Activated naive CD8-positive, alpha-beta T cell treated with anti-CD3 and anti-CD28 coated beads, Interleukin-2, amount 10 ng/mL, durations not matched to agents 7 days and 5 days (primary cell): ENCODE data around the gene MZT2B. TPM values are rescaled to one million over a fixed set of nuclear protein-coding genes. Genes with fewer than 3 reads are reported as not detected.
"Not testable (repeated sequence)": the region's sequence is repeated elsewhere in the genome, so short reads cannot be mapped to it uniquely, and the experiment has no call there.

Experiments used
- ATAC-seq: fragments of 150-1000 bp; cut with Tn5 transposase; one replicate; pipeline ENCODE4 v1.10.0; 2021; ENCODE audit warnings: low read depth, moderate library complexity
- POLR2A ChIA-PET: fragments of 350-600 bp; sonication (Branson Sonifier 250); formaldehyde crosslinking; loops from one replicate; lab custom pipeline; 2021; ENCODE audit warnings: antibody characterized with exemption; lab: Charles Lee
- DNase-seq: peaks from one replicate; pipeline ENCODE4 v3.0.0; 2021
- H3K27ac Mint-ChIP-seq: one replicate; pipeline ENCODE4 v1.8.0; 2022; ENCODE audit warnings: mild to moderate bottlenecking, mixed read lengths
- H3K27me3 Mint-ChIP-seq: one replicate; pipeline ENCODE4 v1.8.0; 2022; ENCODE audit warnings: mild to moderate bottlenecking, moderate library complexity, mixed read lengths
- H3K36me3 Mint-ChIP-seq: one replicate; pipeline ENCODE4 v1.8.0; 2021; ENCODE audit warnings: mild to moderate bottlenecking, mixed read lengths
- H3K4me1 Mint-ChIP-seq: one replicate; pipeline ENCODE4 v1.8.0; 2021; ENCODE audit warnings: mixed read lengths
- H3K4me3 Mint-ChIP-seq: one replicate; pipeline ENCODE4 v1.8.0; 2022; ENCODE audit warnings: mild to moderate bottlenecking, moderate library complexity, mixed read lengths
- H3K9me3 Mint-ChIP-seq: one replicate; pipeline ENCODE4 v1.8.0; 2021; ENCODE audit warnings: mixed read lengths
- total RNA-seq, 2 experiments: library from RNA; stranded (reverse); gene quantifications; one replicate each; pipeline ENCODE4 v1.2.3, GENCODE V29; 2021

MZT2B gene
- total RNA-seq, 2 experiments from 2014 or later = 400 to 434 TPM

DNA sequence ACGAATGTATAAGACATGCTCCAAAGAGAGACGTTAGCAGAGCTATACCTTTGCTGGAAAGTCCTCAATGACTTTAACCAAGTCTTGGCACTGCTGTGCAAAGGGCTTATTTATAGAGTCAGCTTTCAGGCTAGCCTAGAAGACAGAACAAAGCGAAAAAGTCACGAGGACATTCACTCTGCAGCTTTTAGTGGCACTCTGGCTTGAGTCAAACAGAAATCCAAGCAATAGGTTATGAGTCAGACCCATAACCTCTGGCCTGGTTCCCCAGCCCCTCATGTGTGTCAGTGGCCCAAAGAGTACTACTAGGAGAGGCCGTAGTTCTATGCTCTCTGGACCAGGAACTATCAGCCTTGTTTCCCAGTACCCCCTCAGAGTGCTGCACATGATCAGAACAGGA is 7.2 kb upstream of the MZT2B start:
- not testable (repeated sequence) for H3K4me1 Mint-ChIP-seq, H3K4me3 Mint-ChIP-seq

DNA sequence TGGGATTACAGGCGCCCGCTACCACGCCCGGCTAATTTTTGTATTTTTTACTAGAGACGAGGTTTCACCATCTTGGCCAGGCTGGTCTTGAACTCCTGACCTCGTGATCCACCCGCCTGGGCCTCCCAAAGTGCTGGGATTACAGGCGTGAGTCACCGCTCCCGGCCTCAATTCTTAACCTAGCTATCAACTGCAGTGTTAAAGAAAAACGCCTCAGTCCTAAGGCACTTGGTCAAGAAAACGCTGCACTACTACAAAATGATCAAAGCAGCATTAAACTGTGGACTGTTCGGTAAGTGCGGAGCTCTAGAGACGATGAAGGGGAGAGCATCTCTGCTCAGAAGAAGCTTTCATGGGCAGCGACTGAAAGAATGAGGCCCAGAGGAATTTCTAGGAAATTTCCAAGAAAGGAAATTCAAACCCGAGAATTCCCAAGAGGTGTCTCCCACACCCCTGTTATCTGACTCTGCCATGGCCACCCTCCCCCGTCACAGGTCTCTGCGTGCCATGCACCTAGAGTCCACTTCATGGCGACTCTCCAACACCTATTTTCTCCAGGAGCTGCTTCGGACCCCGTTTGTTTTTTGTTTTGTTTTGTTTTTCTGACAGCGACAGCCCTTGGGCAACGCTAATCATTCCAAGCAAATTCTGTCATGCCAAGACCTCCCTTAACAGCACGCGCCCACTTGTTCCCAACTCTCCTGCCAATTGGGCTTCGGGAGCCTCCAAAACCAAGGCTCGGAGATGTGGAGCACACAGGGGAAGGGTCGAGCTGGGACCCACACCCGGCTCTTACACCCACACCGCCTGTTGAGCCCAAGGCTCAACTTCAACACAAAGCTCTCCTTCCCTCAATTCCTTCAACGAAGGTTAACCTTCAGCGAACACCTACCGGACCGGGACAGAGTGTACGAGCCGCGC is 1.4 kb upstream of the MZT2B start:
- not testable (repeated sequence) for H3K4me1 Mint-ChIP-seq, H3K9me3 Mint-ChIP-seq, H3K27me3 Mint-ChIP-seq, ATAC-seq, DNase-seq, H3K36me3 Mint-ChIP-seq
- POLR2A ChIA-PET = interaction anchor here (0.8 to 4.4 kb wide), 3 partner anchors 11 to 162 kb away, joined by 3 to 38 read pairs (median 26); partner anchors contain the start of gene IMP4
- H3K4me3 Mint-ChIP-seq = peak overlapping the region; percentile 93
- H3K27ac Mint-ChIP-seq = peak overlapping the region; percentile 93

More for the DNA sequence above, 7.2 kb upstream of the MZT2B start:
- H3K27me3 Mint-ChIP-seq, ATAC-seq, DNase-seq, H3K27ac Mint-ChIP-seq, POLR2A ChIA-PET, H3K9me3 Mint-ChIP-seq: not testable (repeated sequence)
- peaks cover 14% of the 10 kb centered on the region for H3K36me3 Mint-ChIP-seq

DNA sequence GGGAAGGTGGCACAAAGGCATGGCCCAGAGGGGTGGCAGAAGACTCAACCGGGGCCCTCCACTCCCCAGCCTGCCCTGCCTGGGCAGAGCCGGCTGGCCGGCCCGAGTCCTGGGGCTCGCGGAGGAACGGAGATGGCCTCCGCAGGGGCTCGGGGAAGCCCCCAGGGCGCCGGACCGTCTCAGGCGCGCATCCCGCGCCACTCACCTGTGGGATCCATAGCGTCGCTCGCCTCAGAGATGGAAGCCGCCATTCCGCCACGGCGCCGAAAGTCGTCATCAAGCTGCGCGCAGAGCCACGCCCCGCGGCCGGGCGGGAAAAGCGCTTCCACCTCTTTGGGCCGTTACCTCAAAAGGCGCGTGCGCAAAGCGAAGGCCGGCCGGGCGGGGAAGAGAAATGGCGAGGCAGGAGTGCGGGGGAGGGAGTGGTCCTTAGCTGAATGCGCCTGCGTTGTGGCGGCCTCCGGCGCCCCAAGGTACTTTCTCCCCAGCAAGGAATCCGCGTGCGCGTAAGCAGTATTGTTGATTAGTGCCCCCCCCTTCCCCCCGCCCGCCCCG is 660 bp upstream of the MZT2B start, which contains the start of gene SMPD4:
Gene SMPD4 (minus strand): TSS at position 278 of the 555 bp plus-strand sequence. CDS start 5,010 bp downstream, outside the sequence.
- Mint-ChIP-seq H3K4me1 (peaks cover 13% of the 10 kb centered on the region), H3K27me3 (no peaks in the 10 kb centered on the region), H3K9me3 (no peaks in the 10 kb centered on the region), H3K27ac (peak within 1 kb of the TSS; percentile 93), H3K36me3 (peaks cover 1% of the 10 kb centered on the region), H3K4me3 (peak within 1 kb of the TSS; percentile 93)
- DNase-seq (peak; percentile 98), ATAC-seq (peak; percentile 73)
- POLR2A ChIA-PET = interaction anchor here (0.8 to 4.4 kb wide), 3 partner anchors 11 to 161 kb away, joined by 3 to 38 read pairs (median 26); partner anchors contain the start of gene IMP4

DNA sequence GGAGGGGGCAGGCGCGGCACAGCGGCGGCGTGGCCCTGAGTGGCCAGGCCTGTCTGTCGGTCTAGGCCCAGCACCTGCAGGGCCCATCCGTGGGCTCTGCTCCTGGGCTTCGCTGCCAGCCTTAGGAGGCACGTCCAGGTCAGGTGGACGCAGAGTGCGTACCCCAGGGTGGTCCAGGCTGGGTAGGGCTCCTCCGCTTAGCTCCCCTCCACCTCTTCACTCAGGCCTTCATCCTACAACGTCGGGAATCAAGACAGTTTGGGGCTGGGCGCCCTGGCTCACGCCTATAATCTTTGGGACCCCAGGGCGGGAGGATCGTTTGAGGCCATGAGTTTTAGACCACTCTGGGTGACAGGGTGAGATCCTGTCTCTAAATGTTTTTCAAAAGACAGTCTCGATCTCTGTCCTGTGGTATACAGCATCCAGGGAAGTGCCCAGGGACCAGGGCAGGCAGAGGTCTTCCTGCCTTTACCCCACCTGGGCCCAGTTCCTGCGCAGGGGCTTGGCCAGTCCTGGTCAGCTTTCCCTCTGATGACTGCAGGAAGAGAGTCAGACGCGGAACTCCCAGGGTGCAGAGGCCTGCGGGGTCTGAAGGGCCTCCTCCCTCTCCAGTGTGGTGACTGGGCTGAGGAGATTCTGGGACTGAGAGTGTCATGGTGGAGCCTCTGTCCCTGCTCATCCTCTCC is 907 bp downstream of the MZT2B start:
- not testable (repeated sequence) for H3K36me3 Mint-ChIP-seq, ATAC-seq, H3K9me3 Mint-ChIP-seq, DNase-seq, H3K27me3 Mint-ChIP-seq
- Mint-ChIP-seq H3K27ac (peak overlapping the region; percentile 79), H3K4me1 (peaks cover 13% of the 10 kb centered on the region), H3K4me3 (peak overlapping the region; percentile 81)
- POLR2A ChIA-PET = interaction anchor here (3.1 to 4.4 kb wide), 2 partner anchors 13 to 159 kb away, joined by 26 to 38 read pairs; partner anchors contain the start of gene IMP4

DNA sequence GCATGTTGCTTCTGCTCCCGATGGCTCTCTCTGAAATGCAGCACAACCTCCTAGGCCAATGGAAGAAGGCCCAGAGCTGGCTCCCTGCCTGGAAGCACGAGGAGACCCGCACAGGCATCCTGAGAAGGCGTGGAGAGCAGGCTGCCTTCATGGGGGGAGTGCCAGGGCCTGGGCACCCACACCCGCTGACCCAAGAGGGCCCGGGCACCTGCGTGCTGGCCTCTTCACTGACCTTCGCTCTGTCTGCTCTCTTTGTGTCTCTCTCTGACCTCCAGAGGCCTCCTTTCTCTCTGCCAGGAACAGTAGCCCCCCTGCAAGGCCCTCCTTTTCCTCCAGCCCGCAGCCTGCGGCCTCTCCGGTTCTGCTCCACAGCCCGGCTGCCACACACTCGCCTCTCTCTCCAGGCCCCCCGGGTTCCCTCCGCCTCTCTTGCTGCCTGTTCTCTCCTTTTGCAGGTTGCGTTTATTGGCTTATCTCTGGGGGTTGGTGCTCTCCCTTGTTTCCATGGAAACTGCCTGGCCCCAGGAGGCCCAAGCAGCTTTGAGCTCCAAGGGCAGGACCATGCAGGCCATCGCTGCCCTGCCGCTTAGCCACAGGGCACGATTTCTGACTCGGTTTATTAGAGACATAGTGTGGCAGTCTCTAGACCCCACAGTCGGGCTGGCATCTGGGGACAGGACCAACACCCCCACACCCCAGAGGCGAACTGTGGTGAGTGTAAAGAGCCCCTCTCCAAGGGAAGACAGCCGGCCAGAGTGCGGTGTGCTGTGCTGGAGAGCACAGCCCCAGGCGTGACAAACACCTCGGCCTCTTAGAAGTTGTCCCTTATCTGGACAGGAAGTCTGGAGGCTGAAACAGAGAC is 1.7 kb downstream of the MZT2B start:
- Mint-ChIP-seq H3K36me3 (peaks cover 1% of the 10 kb centered on the region), H3K9me3 (no peaks in the 10 kb centered on the region), H3K4me3 (peak overlapping the region; percentile 81), H3K27ac (peak overlapping the region; percentile 79), H3K27me3 (no peaks in the 10 kb centered on the region), H3K4me1 (peaks cover 13% of the 10 kb centered on the region)
- POLR2A ChIA-PET = no interaction called here
- ATAC-seq (no peak), DNase-seq (no peak)

DNA sequence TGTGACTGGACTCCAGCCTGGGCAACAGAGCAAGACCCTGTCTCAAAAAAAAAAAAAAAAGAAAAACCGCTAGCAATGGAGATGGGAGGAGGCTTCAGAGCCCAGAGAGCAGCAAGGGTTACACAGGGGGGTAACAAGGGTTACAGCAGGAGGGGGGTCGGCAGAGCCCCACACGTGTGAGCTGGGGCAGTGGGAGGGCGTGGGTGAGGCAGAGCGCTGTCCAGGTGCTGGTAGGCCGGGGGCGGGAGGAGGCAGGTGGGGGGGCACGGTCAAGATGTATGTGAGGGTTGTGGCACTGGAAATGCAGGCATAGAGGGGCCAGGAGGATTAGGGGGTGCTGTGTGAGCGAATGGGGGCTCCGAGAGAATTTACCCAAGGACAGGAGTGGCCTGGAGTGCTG is 3.4 kb downstream of the MZT2B start:
- Mint-ChIP-seq H3K27ac (no peak overlapping the region), H3K4me3 (no peak overlapping the region), H3K36me3 (peaks cover 1% of the 10 kb centered on the region), H3K9me3 (no peaks in the 10 kb centered on the region), H3K27me3 (no peaks in the 10 kb centered on the region), H3K4me1 (peaks cover 13% of the 10 kb centered on the region)
- DNase-seq (no peak), ATAC-seq (no peak)
- POLR2A ChIA-PET = interaction anchor here (0.7 to 1.4 kb wide), 2 partner anchors 1302 to 1304 kb away, joined by 3 to 12 read pairs; no protein-coding TSS in a partner anchor

DNA sequence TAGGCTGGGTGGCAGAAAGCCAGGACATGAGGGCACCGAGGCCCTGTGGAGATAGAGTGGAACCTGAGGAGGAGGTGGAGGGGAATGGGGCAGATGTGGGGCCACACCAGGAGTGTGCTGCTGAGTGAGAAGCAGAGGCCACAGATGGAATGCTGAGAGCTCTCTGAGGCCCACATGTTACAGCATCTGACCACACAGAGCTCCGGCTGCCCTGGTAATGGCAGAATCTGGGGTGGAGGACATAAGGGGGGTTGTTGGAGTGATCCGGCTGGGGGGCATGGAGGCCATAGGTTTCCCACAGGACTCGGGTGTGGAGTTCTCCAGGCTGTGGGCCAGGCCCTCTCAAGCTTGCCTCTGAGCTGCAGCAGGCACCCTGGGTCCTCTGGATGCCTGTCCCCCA is 3.8 kb downstream of the MZT2B start:
- H3K4me3 Mint-ChIP-seq = no peak overlapping the region
- POLR2A ChIA-PET = interaction anchor here (0.7 to 1.4 kb wide), 2 partner anchors 1301 to 1303 kb away, joined by 3 to 12 read pairs; no protein-coding TSS in a partner anchor
- H3K36me3 Mint-ChIP-seq = peaks cover 1% of the 10 kb centered on the region
- ATAC-seq (no peak), DNase-seq (no peak)
- H3K27me3 Mint-ChIP-seq = no peaks in the 10 kb centered on the region
- no peak overlapping the region for H3K27ac Mint-ChIP-seq
- H3K9me3 Mint-ChIP-seq = no peaks in the 10 kb centered on the region
- H3K4me1 Mint-ChIP-seq = peaks cover 11% of the 10 kb centered on the region

DNA sequence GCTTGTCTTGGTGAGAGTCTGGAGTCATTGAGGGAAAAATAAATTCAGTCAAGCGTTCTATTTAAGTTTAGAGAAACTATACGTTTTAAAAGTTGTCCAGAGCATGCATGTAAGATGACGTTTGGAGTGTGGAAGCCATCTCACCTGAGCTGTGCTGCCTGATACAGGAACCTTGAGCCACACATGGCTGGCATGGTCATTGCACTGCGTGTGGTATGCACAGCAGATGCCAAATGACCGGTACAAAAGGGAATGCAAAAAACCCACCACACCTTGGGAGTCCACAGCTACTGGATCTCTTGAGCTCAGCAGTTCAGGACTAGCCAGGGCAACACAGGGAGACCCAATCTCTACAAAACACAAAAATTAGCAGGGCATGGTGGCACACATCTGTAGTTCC is 4.3 kb downstream of the MZT2B start:
- H3K27ac Mint-ChIP-seq = no peak overlapping the region
- ATAC-seq (no peak), DNase-seq (no peak)
- POLR2A ChIA-PET = no interaction called here
- no peaks in the 10 kb centered on the region for H3K9me3 Mint-ChIP-seq
- H3K4me3 Mint-ChIP-seq = no peak overlapping the region
- H3K4me1 Mint-ChIP-seq = peaks cover 12% of the 10 kb centered on the region
- H3K36me3 Mint-ChIP-seq = peaks cover 3% of the 10 kb centered on the region
- H3K27me3 Mint-ChIP-seq = no peaks in the 10 kb centered on the region

DNA sequence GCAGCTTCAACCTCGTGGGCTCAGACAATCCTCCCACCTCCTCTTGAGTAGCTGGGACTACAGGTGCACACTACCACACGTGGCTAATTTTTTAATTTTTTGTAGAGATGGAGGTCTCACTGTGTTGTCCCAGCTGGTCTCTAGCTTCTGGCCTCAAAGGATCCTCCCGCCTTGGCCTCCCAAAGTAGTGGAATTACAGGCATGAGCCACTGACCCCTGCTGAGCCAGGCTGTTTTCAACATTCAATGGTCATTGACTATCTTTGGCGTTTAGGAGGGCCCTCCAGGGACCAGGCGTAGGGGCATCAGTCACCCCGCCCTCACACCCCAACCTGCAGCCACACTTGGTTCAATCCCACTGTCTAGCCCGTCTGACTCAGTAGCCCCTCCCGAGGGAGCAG is 5.2 kb downstream of the MZT2B start:
- no peak for ATAC-seq
- H3K9me3 Mint-ChIP-seq = no peaks in the 10 kb centered on the region
- H3K36me3 Mint-ChIP-seq = peaks cover 4% of the 10 kb centered on the region
- POLR2A ChIA-PET = interaction anchor here (0.7 kb wide), 1 partner anchor 1300 kb away, joined by 3 read pairs; no protein-coding TSS in a partner anchor
- H3K27ac Mint-ChIP-seq = no peak overlapping the region
- no peaks in the 10 kb centered on the region for H3K27me3 Mint-ChIP-seq
- no peak overlapping the region for H3K4me3 Mint-ChIP-seq
- H3K4me1 Mint-ChIP-seq = peaks cover 12% of the 10 kb centered on the region
- DNase-seq = no peak

DNA sequence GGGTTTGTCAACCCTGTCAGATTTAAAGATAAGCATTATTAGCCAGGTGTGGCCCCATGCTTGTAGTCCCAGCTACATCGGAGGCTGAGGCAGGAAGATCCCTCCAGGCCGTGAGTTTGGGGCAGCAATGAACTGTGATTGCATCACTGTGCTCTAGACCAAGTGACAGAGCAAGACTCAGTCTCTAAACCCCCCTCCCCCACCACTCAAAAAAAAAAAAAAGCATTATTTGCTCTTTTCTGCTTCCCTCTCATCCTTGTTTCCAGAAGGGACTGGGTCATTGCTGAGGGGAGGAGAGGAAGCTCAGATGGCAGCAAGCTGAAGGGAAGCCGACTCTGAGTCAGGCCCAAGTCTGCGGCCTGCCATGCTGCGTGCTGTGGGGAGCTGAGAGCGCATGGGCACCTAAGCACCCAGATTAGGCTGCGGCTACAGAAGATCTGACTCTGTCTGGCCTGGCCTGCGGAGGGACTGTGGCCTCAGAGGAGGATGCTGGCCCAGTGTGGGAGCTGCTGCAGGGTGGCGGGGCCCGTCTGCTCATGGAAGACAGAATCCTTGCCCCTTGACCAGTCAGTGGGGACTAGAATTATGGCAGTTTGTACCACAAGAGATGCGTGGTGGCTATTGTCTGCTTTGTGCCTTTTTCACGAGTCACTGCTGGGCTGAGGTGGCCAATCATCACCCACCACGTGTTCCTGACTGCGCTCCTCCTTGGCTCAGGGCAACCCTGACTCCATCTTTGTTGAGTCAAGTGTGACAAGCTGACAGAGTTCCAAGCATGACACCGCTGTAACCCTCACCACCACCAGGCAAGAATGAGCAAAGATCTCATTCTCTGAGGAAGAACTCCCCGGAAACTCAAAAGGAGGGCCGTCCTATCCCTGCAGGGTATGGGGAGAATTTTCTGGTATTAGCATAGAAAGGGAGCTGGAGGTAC is 6.1 kb downstream of the MZT2B start:
- not testable (repeated sequence) for ATAC-seq, H3K4me3 Mint-ChIP-seq, H3K27me3 Mint-ChIP-seq, H3K9me3 Mint-ChIP-seq, H3K27ac Mint-ChIP-seq, H3K36me3 Mint-ChIP-seq, DNase-seq
- POLR2A ChIA-PET = interaction anchor here (0.7 kb wide), 1 partner anchor 1299 kb away, joined by 3 read pairs; no protein-coding TSS in a partner anchor
- peaks cover 15% of the 10 kb centered on the region for H3K4me1 Mint-ChIP-seq

DNA sequence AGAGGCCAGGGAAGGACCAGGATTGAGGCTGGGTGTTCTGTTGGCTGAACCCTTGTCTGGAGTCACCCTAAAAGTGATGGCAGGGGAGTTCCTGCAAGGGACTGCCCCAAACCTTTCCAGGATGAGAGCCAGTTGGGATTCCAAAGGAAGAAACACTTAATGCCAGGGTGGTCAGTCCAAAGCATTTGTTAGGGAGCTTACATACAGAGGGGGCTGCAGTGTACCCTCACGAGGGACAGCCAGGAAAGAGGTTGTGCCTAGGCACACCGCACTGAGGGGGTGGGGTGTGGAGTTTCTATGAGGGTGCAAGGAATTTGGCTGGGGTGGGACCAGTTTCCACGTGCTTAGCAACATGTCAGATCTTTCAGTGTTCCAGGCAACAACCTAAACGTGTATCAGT is 6.9 kb downstream of the MZT2B start:
- H3K36me3 Mint-ChIP-seq, H3K4me3 Mint-ChIP-seq, H3K27ac Mint-ChIP-seq, POLR2A ChIA-PET, ATAC-seq, H3K27me3 Mint-ChIP-seq, H3K9me3 Mint-ChIP-seq, DNase-seq: not testable (repeated sequence)
- H3K4me1 Mint-ChIP-seq = peaks cover 11% of the 10 kb centered on the region
